ENCODE results near the gene BATF3.

BATF3 gene

DNA sequence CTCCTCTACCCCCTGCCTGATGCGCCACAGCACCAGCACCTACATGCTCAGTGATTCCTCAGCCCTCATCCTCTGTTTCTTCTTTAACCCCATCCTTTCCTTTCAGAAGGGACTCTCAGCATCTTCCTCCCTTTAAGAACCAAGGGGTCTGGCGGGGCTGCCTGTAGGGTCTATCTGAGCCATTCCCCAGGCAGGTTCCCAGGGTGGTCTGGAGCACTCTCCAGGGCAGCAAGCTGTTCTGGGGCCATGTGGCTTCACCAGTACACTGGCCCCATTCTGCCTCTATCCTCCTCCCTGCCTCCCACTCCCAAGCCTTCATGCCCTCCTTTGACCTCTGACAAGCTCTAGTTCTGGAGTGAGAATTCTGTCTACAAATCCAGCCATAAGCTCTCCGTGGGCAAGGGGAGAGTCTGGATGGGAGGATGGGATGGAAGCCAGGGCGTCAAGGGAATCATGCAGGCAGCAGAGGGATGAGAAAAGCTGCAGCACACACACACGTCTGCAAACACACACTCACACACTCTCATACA is 10.4 kb downstream of the BATF3 start:
- no peak overlapping the region for H3K9ac ChIP-seq
- no peaks in the 10 kb centered on the region for H3K9me3 ChIP-seq (ENCODE audit: control insufficient read depth, low read length)
- H3K27me3 ChIP-seq (ENCODE audit: control insufficient read depth, insufficient read depth, low read length) = no peaks in the 10 kb centered on the region
- no peak overlapping the region for H3K4me3 ChIP-seq (ENCODE audit: low read depth, low read length)
- H3K4me1 ChIP-seq = no peaks in the 10 kb centered on the region
- no peaks in the 10 kb centered on the region for H3K36me3 ChIP-seq (ENCODE audit: control insufficient read depth, insufficient read depth, low read length)
- no peak overlapping the region for H3K27ac ChIP-seq
- H3K79me2 ChIP-seq = no peaks in the 10 kb centered on the region
- H2AFZ ChIP-seq = no peak overlapping the region
- H3K4me2 ChIP-seq (ENCODE audit: low read length) = no peak overlapping the region
- TF ChIP-seq, protein P1, sequence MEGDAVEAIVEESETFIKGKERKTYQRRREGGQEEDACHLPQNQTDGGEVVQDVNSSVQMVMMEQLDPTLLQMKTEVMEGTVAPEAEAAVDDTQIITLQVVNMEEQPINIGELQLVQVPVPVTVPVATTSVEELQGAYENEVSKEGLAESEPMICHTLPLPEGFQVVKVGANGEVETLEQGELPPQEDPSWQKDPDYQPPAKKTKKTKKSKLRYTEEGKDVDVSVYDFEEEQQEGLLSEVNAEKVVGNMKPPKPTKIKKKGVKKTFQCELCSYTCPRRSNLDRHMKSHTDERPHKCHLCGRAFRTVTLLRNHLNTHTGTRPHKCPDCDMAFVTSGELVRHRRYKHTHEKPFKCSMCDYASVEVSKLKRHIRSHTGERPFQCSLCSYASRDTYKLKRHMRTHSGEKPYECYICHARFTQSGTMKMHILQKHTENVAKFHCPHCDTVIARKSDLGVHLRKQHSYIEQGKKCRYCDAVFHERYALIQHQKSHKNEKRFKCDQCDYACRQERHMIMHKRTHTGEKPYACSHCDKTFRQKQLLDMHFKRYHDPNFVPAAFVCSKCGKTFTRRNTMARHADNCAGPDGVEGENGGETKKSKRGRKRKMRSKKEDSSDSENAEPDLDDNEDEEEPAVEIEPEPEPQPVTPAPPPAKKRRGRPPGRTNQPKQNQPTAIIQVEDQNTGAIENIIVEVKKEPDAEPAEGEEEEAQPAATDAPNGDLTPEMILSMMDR (IDR thresholded peaks at IDR 0.05) = no peak

DNA sequence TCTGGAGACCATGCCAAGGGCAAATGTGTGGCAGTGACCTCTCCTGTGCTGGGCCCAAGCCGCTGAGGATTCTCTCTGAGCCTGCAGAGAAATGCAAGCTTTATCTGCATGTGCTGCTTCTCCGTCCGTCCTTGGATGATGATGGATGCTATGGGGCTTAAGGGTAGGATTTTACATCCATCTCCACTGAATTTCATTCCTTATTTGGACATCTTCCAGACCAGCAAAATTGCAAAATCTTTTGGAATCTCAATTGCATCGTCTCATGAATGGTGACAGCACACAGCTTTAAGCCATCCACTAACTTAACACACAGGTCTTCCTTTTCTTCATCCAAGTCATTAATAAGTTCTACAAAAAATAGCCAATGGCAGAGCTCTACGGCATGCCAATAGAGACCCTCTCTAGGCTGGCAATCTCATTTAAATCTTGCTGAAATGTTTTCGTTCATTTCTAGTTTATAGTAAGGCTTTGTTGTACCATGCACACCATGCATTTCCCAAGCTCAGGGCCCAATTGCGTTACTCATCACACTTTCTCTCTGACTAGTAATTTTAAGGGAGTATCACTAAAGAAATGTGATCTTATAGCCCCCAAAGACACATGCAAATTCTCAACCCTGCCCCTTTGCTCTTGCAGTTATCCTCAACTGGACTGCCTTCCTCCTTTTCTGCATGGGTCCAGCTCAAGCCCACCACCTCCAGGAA is 11.1 kb downstream of the BATF3 start:
- no peaks in the 10 kb centered on the region for H3K9me3 ChIP-seq (ENCODE audit: control insufficient read depth, low read length)
- no peaks in the 10 kb centered on the region for H3K36me3 ChIP-seq (ENCODE audit: control insufficient read depth, insufficient read depth, low read length)
- no peaks in the 10 kb centered on the region for H3K79me2 ChIP-seq
- no peak overlapping the region for H3K9ac ChIP-seq
- H3K27me3 ChIP-seq (ENCODE audit: control insufficient read depth, insufficient read depth, low read length) = no peaks in the 10 kb centered on the region
- no peak overlapping the region for H3K27ac ChIP-seq
- no peak overlapping the region for H3K4me3 ChIP-seq (ENCODE audit: low read depth, low read length)
- TF ChIP-seq, protein P1 (IDR thresholded peaks at IDR 0.05) = no peak
- H3K4me1 ChIP-seq = no peaks in the 10 kb centered on the region
- H2AFZ ChIP-seq = no peak overlapping the region
- no peak overlapping the region for H3K4me2 ChIP-seq (ENCODE audit: low read length)

DNA sequence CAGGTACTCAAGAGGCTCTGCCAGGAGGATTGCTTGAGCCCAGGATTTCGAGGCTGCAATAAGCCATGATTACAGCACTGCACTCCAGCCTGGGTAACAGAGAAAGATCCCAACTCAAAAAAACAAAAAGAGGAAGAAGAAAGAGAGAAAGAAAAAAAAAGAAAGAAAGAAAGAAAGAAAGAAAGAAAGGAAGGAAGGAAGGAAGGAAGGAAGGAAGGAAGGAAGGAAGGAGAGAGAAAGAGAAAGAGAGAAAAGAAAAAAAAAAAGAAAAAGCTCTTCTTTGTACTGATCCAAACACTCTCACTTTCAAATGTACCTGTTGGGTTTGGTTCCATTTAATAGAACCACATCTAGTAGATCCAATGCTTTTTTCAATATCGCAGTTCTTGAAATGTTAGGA is 11.8 kb downstream of the BATF3 start:
- Histone ChIP-seq H3K27me3 (ENCODE audit: control insufficient read depth, insufficient read depth, low read length) (no peaks in the 10 kb centered on the region), H3K9me3 (ENCODE audit: control insufficient read depth, low read length) (no peaks in the 10 kb centered on the region), H3K36me3 (ENCODE audit: control insufficient read depth, insufficient read depth, low read length) (no peaks in the 10 kb centered on the region), H3K27ac (no peak overlapping the region), H3K4me1 (no peaks in the 10 kb centered on the region), H3K79me2 (no peaks in the 10 kb centered on the region), H3K4me2 (ENCODE audit: low read length) (no peak overlapping the region), H2AFZ (no peak overlapping the region), H3K4me3 (ENCODE audit: low read depth, low read length) (no peak overlapping the region), H3K9ac (no peak overlapping the region)
- TF ChIP-seq, protein P1 (IDR thresholded peaks at IDR 0.05) = no peak

DNA sequence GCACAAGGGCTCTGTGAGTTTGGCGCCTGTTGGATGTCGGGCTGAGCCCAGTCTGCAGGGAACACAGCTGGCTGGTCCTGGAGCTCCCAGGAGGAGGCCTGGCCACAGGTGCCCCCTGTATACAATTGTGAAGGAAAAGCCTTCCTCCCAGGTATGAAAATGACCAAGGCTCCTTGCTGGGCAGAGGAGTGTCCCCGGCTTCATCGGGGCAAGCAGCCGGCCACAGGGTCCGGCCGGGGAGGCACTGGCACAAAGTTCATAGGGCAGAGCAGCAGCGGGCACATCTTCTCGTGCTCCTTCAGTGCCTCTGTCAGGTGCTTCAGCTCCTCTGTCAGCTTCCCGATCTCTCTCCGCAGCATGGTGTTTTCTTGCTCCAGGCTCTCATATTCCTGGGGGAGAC is 13.0 kb downstream of the BATF3 start:
- Histone ChIP-seq H3K27ac (no peak overlapping the region), H3K4me2 (ENCODE audit: low read length) (no peak overlapping the region), H3K27me3 (ENCODE audit: control insufficient read depth, insufficient read depth, low read length) (no peaks in the 10 kb centered on the region), H3K79me2 (no peaks in the 10 kb centered on the region), H2AFZ (no peak overlapping the region), H3K4me1 (no peaks in the 10 kb centered on the region), H3K4me3 (ENCODE audit: low read depth, low read length) (no peak overlapping the region), H3K9me3 (ENCODE audit: control insufficient read depth, low read length) (no peaks in the 10 kb centered on the region), H3K36me3 (ENCODE audit: control insufficient read depth, insufficient read depth, low read length) (no peaks in the 10 kb centered on the region), H3K9ac (no peak overlapping the region)
- TF ChIP-seq, protein P1 (IDR thresholded peaks at IDR 0.05) = no peak

DNA sequence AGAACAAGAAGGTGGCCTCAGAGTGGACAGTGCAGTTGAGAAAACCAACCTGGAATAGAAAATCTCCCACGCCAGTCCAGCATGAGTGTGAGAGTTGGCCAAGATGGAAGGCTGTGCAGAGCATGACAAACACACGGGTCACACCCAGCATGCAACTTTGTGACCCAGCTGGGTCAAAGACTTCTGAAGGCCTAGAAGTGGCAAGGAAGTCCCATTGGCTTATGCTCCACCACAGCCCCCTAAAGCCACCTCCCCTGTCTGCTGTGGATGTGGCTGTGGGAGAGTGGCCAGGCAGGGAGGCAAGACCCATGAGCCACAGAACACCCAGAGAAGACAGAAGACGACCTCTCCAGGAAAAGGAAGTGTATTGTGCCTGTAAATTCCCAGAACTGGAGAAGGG is 13.6 kb downstream of the BATF3 start:
- TF ChIP-seq, protein P1 (IDR thresholded peaks at IDR 0.05) = no peak
- Histone ChIP-seq H3K79me2 (no peaks in the 10 kb centered on the region), H3K27me3 (ENCODE audit: control insufficient read depth, insufficient read depth, low read length) (no peaks in the 10 kb centered on the region), H3K27ac (no peak overlapping the region), H2AFZ (no peak overlapping the region), H3K4me3 (ENCODE audit: low read depth, low read length) (no peak overlapping the region), H3K9ac (no peak overlapping the region), H3K4me2 (ENCODE audit: low read length) (no peak overlapping the region), H3K4me1 (no peaks in the 10 kb centered on the region), H3K9me3 (ENCODE audit: control insufficient read depth, low read length) (no peaks in the 10 kb centered on the region), H3K36me3 (ENCODE audit: control insufficient read depth, insufficient read depth, low read length) (no peaks in the 10 kb centered on the region)

Data from parathyroid adenoma (tissue), 2 donors.